Measurements from ENCODE around the gene RELN.
"Not testable (repeated sequence)": the region's sequence is repeated elsewhere in the genome, so short reads cannot be mapped to it uniquely, and the experiment has no call there.

The RELN gene

DNA sequence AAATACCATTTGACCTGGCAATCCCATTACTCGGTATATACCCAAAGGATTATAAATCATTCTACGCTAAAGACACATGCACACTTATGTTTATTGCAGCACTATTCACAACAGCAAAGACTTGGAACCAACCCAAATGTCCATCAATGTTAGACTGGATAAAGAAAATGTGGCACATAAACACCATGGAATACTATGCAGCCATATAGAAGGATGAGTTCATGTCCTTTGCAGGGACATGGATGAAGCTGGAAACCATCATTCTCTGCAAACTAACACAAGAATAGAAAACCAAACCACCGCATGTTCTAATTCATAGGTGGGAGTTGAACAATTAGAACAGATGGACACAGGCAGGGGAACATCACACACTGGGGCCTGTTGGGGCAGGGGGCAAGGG lies 502.6 kb downstream of the RELN start:
- not testable (repeated sequence) for H3K4me2 ChIP-seq (ENCODE audit: low read length)

DNA sequence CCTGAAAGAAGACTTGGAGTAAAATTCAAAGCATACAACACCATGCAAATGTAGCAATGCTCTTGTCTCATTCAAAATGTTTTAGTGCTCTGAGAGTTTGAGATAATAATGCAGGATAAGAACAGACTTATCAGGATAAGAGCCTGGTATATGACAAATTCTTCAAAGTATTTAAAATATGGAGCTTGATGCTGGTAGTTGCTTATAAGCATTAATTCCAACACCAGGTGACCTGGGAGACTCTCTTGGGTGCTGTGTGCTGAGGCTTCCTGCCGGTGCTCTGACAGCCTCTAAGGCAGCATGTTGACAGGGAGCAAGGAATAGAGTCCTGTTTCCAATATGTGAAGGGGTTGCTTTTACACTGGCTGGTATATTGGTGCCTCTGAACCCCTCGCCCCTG lies 508.7 kb downstream of the RELN start:
- Histone ChIP-seq H3K4me3 (ENCODE audit: low read length) (no peak overlapping the region), H3K36me3 (ENCODE audit: insufficient read depth, low read length) (no peaks in the 10 kb centered on the region), H3K9me3 (replicated peaks; ENCODE audit: low read length) (no peaks in the 10 kb centered on the region), H3K27me3 (ENCODE audit: control insufficient read depth, insufficient read depth, low read length) (peaks cover 12% of the 10 kb centered on the region), H3K9ac (ENCODE audit: low read depth, low read length) (no peak overlapping the region), H3K4me2 (ENCODE audit: low read length) (no peak overlapping the region), H3K4me1 (ENCODE audit: control insufficient read depth, insufficient read depth, low read length) (no peaks in the 10 kb centered on the region)

More for the DNA sequence above, 502.6 kb downstream of the RELN start:
- H3K4me3 ChIP-seq (ENCODE audit: low read length); H3K9ac ChIP-seq (ENCODE audit: low read depth, low read length); H3K4me1 ChIP-seq (ENCODE audit: control insufficient read depth, insufficient read depth, low read length); H3K36me3 ChIP-seq (ENCODE audit: insufficient read depth, low read length); H3K9me3 ChIP-seq (replicated peaks; ENCODE audit: low read length): not testable (repeated sequence)
- H3K27me3 ChIP-seq (ENCODE audit: control insufficient read depth, insufficient read depth, low read length), result peaks cover 23% of the 10 kb centered on the region

DNA sequence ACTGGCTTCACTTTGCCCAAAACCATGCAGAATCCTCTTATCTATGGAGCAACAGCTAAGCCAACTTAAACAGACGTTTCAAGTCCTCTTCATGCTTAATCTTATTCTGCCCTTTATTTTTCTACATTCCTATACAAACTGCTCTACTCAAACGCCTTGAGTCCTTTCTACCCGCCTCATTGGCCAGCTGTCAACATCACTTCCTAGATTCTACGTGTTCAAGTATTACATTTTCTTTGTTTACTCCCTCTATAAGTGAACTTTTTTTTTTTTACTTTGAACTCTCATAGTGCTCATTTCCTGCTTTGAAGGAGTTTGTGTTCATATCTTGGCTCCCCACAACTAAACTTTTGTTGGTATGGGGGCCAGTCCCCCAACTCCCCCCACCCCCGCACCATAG lies 514.5 kb downstream of the RELN start:
- Histone ChIP-seq H3K27me3 (ENCODE audit: control insufficient read depth, insufficient read depth, low read length) (peaks cover 22% of the 10 kb centered on the region), H3K36me3 (ENCODE audit: insufficient read depth, low read length) (no peaks in the 10 kb centered on the region), H3K4me2 (ENCODE audit: low read length) (no peak overlapping the region), H3K9me3 (replicated peaks; ENCODE audit: low read length) (no peaks in the 10 kb centered on the region), H3K9ac (ENCODE audit: low read depth, low read length) (no peak overlapping the region), H3K4me3 (ENCODE audit: low read length) (no peak overlapping the region), H3K4me1 (ENCODE audit: control insufficient read depth, insufficient read depth, low read length) (no peaks in the 10 kb centered on the region)

DNA sequence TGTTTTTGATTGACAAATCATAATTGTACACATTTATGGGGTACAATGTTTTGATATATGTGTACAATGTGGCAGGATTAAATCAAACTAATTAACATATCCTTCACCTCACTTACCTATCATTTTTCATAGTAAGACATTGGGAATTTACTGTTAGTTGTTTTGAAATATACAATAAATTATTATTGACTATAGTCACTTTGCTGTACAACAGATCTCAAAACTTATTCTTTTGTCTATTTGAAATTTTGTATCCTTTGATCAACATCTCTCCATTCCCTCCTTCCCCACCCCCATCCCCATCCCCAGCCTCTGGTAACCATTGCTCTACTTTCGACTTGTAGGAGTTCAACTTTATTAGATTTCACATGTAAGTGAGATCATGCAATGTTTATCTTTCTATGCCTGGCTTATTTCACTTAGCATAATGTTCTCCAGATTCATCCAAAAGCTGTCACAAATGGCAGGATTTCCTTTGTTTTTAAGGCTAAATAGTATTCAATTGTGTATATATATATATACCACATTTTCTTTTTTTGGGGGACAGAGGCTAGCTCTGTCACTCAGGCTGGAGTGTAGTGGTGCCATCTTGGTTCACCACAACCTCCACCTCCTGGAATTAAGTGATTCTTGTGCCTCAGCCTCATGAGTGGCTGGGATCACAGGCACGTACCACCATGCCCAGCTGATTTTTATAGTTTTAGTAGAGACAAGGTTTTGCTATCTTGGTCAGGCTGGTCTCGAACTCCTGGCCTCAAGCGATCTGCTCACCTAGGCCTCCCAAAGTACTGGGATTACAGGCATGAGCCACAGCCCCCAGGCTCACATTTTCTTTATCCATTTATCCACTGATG lies 520.1 kb downstream of the RELN start:
- H3K4me3 ChIP-seq (ENCODE audit: low read length), result no peak overlapping the region
- no peaks in the 10 kb centered on the region for H3K9me3 ChIP-seq (replicated peaks; ENCODE audit: low read length)
- H3K4me1 ChIP-seq (ENCODE audit: control insufficient read depth, insufficient read depth, low read length), result no peaks in the 10 kb centered on the region
- H3K4me2 ChIP-seq (ENCODE audit: low read length), result no peak overlapping the region
- peaks cover 18% of the 10 kb centered on the region for H3K27me3 ChIP-seq (ENCODE audit: control insufficient read depth, insufficient read depth, low read length)
- H3K9ac ChIP-seq (ENCODE audit: low read depth, low read length), result no peak overlapping the region
- H3K36me3 ChIP-seq (ENCODE audit: insufficient read depth, low read length), result no peaks in the 10 kb centered on the region

DNA sequence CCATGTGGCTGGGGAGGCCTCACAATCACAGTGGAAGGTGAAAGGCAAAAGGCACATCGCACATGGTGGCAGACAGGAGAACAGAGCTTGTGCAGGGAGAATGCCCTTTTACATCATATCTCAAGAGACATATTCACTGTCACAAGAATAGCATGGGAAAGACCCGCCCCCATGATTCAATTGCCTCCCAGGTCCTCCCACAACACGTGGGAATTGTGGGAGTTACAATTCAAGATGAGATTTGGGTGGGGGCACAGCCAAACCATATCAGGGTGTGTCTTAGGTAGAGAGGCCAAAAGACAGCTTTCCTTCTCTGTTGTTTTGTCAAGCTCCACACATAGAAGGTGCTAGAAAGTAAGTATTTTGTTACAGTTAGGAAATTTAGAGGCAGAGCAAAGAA lies 522.6 kb downstream of the RELN start:
- no peaks in the 10 kb centered on the region for H3K9me3 ChIP-seq (replicated peaks; ENCODE audit: low read length)
- H3K9ac ChIP-seq (ENCODE audit: low read depth, low read length), result no peak overlapping the region
- peaks cover 8% of the 10 kb centered on the region for H3K27me3 ChIP-seq (ENCODE audit: control insufficient read depth, insufficient read depth, low read length)
- H3K4me2 ChIP-seq (ENCODE audit: low read length), result no peak overlapping the region
- no peaks in the 10 kb centered on the region for H3K4me1 ChIP-seq (ENCODE audit: control insufficient read depth, insufficient read depth, low read length)
- H3K4me3 ChIP-seq (ENCODE audit: low read length), result no peak overlapping the region
- no peaks in the 10 kb centered on the region for H3K36me3 ChIP-seq (ENCODE audit: insufficient read depth, low read length)

DNA sequence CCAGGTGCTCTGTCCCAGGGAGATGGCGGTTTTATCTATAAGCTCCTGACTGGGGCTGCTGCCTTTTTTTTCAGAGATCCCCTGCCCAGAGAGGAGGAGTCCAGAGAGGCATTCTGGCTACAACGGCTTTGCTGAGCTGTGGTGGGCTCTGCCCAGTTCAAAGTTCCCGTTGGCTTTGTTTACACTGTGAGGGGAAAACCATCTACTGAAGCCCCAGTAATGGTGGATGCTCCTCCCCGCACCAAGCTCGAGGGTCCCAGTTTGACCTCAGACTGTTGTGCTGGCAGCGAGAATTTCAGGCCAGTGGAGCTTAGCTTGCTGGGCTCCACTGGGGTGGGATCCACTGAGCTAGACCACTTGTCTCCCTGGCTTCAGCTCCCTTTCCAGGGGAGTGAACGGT lies 527.1 kb downstream of the RELN start:
- H3K4me2 ChIP-seq (ENCODE audit: low read length), result no peak overlapping the region
- H3K36me3 ChIP-seq (ENCODE audit: insufficient read depth, low read length), result no peaks in the 10 kb centered on the region
- no peaks in the 10 kb centered on the region for H3K9me3 ChIP-seq (replicated peaks; ENCODE audit: low read length)
- no peaks in the 10 kb centered on the region for H3K4me1 ChIP-seq (ENCODE audit: control insufficient read depth, insufficient read depth, low read length)
- H3K4me3 ChIP-seq (ENCODE audit: low read length), result no peak overlapping the region
- no peaks in the 10 kb centered on the region for H3K27me3 ChIP-seq (ENCODE audit: control insufficient read depth, insufficient read depth, low read length)
- H3K9ac ChIP-seq (ENCODE audit: low read depth, low read length), result no peak overlapping the region

DNA sequence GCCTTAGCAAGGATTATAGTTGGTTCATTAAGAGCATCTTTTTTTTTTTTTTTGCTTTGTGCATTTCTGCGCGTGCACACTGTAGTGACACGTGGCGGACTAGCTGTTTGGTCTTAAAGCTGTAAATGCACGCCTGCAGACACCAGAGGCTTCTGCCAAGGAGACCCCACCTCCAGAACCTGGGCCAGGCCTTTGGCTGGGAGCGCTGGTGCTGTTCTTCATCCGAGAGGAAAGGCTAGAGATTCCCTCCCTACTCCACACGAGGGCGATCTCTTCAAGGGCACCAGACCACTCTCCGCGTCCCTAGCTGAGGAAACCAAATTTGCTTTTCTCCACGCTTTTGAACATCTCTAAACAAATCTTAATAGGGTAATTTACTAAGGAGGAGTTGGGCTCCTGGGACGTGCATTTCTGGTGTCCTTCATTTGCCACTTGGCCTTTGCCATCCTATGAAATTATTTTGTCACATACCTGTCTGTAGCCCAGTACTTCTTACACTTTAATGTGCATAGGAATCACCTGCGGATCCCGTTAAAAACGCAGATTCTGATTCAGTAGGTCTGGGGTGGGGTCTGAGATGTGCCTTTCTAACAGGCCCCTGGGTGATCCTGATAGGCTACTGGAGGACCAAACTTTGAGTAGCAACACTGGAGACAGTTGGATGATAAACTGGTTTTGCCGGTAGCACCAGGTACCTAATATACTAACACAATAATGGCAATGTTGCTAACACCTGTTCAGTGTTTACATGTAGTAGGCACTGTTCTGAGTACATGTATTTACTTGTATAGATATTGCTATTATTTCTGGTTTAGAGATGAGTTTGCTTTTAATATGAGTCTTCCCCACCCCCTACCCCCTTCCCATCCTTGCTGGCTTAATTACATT lies 542.1 kb downstream of the RELN start:
- peaks cover 11% of the 10 kb centered on the region for H3K4me1 ChIP-seq (ENCODE audit: control insufficient read depth, insufficient read depth, low read length)
- H3K27me3 ChIP-seq (ENCODE audit: control insufficient read depth, insufficient read depth, low read length), result peaks cover 42% of the 10 kb centered on the region
- H3K4me3 ChIP-seq (ENCODE audit: low read length), result no peak overlapping the region

DNA sequence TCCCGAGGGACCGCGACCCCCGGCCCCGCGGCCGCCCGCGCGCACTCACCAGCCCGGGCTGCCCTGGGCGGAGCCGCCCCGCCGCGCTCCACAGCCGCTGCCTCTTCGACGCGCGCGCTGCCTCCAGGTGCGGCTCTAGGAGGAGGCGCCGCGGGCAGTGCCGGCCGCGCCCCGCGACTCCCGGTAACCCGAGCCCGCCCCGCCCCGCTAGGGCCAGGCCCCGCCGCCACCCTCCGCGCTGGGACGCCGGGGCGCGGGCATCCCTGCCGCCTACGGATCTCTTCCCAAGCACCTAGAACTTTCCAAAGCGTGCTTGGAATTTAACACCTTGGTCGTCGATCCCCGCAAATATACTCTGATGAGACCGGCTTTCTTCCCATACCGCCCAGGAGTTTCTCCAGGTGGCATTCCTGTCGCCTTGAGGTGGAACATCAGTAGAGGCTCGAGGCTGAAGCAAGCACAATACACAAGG lies 543.4 kb downstream of the RELN start, which contains the start of gene SLC26A5:
Gene SLC26A5, minus strand, starts transcription at position 159 of the 472 bp plus-strand sequence. CDS start 24,693 bp downstream, outside the sequence.
- H3K4me2 ChIP-seq (ENCODE audit: low read length), result peak within 1 kb of the TSS; percentile 84
- no peaks in the 10 kb centered on the region for H3K36me3 ChIP-seq (ENCODE audit: insufficient read depth, low read length)
- H3K9ac ChIP-seq (ENCODE audit: low read depth, low read length), result no peak within 1 kb of the TSS
- peaks cover 50% of the 10 kb centered on the region for H3K27me3 ChIP-seq (ENCODE audit: control insufficient read depth, insufficient read depth, low read length)
- H3K4me3 ChIP-seq (ENCODE audit: low read length), result peak within 1 kb of the TSS; percentile 61
- no peaks in the 10 kb centered on the region for H3K9me3 ChIP-seq (replicated peaks; ENCODE audit: low read length)
- H3K4me1 ChIP-seq (ENCODE audit: control insufficient read depth, insufficient read depth, low read length), result peaks cover 11% of the 10 kb centered on the region

More for the DNA sequence above, 542.1 kb downstream of the RELN start:
- no peak overlapping the region for H3K9ac ChIP-seq (ENCODE audit: low read depth, low read length)
- no peaks in the 10 kb centered on the region for H3K9me3 ChIP-seq (replicated peaks; ENCODE audit: low read length)
- no peaks in the 10 kb centered on the region for H3K36me3 ChIP-seq (ENCODE audit: insufficient read depth, low read length)
- H3K4me2 ChIP-seq (ENCODE audit: low read length), result no peak overlapping the region

DNA sequence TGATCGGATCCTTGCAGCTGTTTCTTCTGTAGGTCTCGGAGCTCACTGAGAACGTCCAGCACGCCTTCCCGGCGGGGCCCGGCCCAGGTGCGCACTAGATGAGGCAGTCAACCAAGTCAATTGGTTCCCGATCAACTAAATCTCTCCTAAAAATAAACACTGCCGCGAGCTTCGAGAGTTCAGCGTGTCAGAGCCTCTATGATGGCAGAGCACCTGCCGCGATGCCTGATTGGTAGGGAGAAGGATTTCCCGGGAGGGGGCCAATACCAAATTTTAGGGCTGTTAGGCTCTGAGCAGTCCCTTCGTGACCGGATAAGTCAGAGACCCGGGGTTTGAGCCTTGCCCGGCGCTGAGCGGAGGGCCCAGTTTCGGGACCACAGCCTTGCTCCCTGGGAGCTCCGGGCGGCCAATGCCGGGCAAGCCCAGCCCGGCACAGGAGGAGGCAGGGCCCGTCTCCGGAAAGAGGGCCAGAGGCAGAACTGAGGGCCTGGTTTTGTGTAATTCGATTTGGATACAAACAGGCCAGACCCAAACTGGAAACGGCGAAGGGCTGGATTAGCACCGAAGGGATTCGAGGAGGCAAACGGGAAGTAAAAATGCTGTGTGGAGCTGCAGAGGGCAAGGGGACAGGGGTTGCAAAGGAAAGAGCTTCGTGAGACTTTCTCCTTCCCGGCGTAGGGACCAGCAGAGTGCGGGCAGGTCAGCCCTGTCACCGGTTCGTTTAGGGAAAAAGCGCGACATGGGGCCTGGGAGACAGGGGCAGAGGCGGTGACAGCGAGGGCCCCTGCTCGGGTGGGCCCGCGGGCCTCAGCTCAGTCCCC lies 544.0 kb downstream of the RELN start:
- Histone ChIP-seq H3K4me3 (ENCODE audit: low read length) (peak overlapping the region; percentile 61), H3K27me3 (ENCODE audit: control insufficient read depth, insufficient read depth, low read length) (peaks cover 57% of the 10 kb centered on the region), H3K36me3 (ENCODE audit: insufficient read depth, low read length) (no peaks in the 10 kb centered on the region), H3K4me2 (ENCODE audit: low read length) (peak overlapping the region; percentile 84), H3K9me3 (replicated peaks; ENCODE audit: low read length) (no peaks in the 10 kb centered on the region), H3K4me1 (ENCODE audit: control insufficient read depth, insufficient read depth, low read length) (peaks cover 11% of the 10 kb centered on the region), H3K9ac (ENCODE audit: low read depth, low read length) (no peak overlapping the region)

DNA sequence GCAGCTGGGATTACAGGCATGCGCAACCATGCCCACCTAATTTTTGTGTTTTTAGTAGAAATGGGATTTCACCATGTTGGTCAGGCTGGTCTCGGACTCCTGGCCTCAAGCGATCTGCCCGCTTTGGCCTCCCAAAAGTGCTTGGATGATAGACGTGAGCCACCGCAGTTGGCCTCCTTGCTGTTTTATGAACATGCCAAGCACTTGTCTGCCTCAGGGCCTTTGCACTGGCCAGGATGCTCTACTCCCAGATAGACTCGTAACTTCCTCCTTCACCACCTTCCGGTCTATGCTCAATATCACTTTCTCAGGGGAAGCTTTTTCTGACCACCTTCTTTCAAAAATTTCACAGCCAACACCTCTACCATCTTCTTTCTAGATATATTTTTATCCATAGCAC lies 549.8 kb downstream of the RELN start:
- no peaks in the 10 kb centered on the region for H3K9me3 ChIP-seq (replicated peaks; ENCODE audit: low read length)
- no peak overlapping the region for H3K4me2 ChIP-seq (ENCODE audit: low read length)
- H3K4me1 ChIP-seq (ENCODE audit: control insufficient read depth, insufficient read depth, low read length), result no peaks in the 10 kb centered on the region
- peaks cover 47% of the 10 kb centered on the region for H3K27me3 ChIP-seq (ENCODE audit: control insufficient read depth, insufficient read depth, low read length)
- H3K4me3 ChIP-seq (ENCODE audit: low read length), result no peak overlapping the region
- H3K36me3 ChIP-seq (ENCODE audit: insufficient read depth, low read length), result no peaks in the 10 kb centered on the region
- H3K9ac ChIP-seq (ENCODE audit: low read depth, low read length), result no peak overlapping the region

DNA sequence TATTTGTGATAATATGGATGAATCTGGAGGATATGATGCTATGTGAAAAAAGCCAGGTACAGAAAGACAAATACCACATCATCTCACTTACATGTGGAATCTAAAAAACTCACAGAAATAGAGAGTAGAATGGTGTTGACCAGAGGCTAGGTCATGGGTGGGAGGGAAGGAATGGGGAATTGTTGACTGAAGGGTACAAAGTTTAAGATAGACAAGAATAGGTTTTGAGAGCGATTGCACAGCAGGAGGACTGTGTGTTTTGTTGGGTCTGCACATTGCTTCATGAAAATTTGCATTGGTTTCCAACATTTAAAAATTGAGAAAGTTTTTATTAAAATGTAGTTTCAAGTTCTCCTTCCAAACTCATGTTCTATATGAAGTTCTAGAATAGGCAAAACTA lies 551.8 kb downstream of the RELN start:
- Histone ChIP-seq H3K4me3 (ENCODE audit: low read length) (no peak overlapping the region), H3K27me3 (ENCODE audit: control insufficient read depth, insufficient read depth, low read length) (peaks cover 27% of the 10 kb centered on the region)

More for the DNA sequence above, 551.8 kb downstream of the RELN start:
- Histone ChIP-seq H3K4me1 (ENCODE audit: control insufficient read depth, insufficient read depth, low read length) (no peaks in the 10 kb centered on the region), H3K9ac (ENCODE audit: low read depth, low read length) (no peak overlapping the region), H3K9me3 (replicated peaks; ENCODE audit: low read length) (no peaks in the 10 kb centered on the region), H3K36me3 (ENCODE audit: insufficient read depth, low read length) (no peaks in the 10 kb centered on the region), H3K4me2 (ENCODE audit: low read length) (no peak overlapping the region)
